ENCODE data around the gene DPCD.

Gene DPCD

DNA sequence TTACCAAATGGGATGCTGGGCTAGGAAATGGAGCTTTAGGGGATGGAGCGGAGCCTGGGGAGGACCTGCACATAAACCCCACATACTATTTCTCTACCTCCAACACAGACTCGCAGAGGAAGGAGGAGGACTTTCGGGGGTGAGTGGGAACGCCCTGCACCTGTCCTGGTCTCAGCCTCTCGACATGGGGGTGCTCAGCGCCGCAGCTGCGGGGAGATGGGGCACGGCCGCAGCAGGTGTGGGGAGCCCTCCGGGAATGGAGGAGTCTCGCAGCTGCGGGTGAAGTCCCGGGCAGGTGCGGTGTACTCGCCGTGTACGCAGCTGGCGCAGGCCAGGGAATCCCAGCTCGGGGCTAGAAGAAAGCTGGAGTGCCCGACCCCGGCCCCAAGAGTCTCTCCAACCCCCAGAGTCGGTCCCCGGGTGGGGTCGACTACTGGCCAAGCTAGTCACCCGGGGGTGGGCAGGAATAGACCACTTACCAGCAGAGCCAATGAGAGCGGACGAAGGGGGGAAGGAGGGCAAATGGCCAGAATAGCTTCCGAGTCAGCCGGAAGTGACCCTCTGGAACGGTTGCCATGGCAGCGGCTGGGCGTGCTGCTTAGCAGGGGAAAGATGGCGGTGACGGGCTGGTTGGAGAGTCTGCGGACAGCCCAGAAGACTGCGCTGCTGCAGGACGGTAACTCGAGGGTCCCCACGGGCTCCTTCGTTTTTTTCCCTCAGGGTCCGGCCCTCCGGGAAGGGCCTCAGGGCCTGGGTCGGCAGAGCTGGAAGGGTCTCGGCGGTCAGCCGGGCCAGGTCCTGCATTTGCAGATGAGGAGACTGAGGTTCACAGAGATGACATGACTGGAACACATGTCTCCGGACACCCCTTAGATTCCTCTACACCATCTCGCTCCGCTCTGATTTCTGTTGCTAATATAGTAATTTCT is at the start of gene DPCD, which contains the start of gene POLL:
TSS of gene DPCD (plus strand) at position 597 of the 929 bp plus-strand sequence. CDS start at position 613, 16 bp downstream.
TSS of gene POLL (minus strand) at position 533 of the 929 bp plus-strand sequence. CDS start 897 bp downstream, outside the sequence.
- peak; percentile 41 for DNase-seq

GRCh38 chr10:101538446-101538845 is 49.7 kb upstream of the DPCD start:
- no peak for DNase-seq

DNA sequence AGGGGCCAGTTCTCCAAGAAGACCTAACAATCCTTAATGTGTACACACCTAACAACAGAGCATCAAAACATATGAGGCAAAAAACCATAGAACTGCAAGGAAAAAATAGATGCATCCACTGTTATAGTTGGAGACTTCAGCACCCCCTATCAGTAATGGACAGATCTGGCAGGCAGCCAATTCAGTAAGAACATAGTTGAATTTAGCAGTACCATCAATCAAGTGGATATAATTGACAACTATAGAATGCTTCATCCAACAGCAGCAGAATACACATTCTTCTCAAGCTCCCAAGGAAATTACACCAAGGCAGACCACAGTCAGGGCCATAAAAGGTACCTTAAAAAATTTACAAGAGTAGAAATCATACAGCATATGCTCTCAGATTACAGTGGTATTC is 42.2 kb upstream of the DPCD start:
- no peak for DNase-seq

DNA sequence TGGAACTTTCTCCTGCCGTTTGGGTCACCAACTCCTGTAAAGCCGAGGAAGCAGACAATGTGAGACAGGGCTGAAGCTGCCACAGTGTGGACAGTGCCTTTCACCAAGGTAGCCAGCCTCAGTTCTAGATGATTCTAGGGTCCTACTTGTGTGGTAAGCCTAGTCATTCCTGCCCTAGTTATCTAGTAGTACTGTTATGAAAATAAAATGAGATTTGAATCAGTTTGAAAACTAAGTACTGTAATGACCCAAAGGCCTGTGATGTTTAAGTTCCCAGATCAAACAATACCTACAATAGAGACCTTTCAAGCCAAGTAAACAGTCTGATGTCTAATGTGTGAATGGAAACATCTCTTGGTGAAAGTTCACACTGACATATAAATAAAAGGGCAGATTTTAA is 37.2 kb upstream of the DPCD start:
- no peak for DNase-seq

- DNase-seq: no peak
These were observed 35.7 kb upstream of the DPCD start for GRCh38 chr10:101552442-101552841.

DNA sequence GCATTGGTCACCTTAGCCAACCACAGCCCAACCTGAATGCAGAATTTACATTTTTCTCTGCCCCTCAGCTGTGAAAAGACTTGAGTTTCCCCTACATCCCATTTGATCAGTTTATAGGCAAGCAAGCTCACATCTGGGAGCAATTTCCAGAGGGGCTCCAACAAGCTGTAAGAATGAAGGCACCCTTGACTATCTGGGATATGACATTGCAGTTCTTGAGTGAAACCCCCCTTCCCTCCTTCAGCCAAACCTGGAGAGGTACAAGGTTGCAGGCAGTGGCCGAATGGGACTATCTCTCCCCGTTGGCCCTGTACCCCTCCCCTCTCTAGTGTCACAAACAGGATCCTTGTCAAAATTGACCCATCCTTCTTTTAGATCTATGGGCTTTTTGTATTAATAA is 30.6 kb upstream of the DPCD start:
- no peak for DNase-seq

GRCh38 chr10:101558204-101558603 is 29.9 kb upstream of the DPCD start:
- no peak for DNase-seq

- DNase-seq: no peak
These were observed 29.2 kb upstream of the DPCD start for GRCh38 chr10:101558671-101559595.

DNA sequence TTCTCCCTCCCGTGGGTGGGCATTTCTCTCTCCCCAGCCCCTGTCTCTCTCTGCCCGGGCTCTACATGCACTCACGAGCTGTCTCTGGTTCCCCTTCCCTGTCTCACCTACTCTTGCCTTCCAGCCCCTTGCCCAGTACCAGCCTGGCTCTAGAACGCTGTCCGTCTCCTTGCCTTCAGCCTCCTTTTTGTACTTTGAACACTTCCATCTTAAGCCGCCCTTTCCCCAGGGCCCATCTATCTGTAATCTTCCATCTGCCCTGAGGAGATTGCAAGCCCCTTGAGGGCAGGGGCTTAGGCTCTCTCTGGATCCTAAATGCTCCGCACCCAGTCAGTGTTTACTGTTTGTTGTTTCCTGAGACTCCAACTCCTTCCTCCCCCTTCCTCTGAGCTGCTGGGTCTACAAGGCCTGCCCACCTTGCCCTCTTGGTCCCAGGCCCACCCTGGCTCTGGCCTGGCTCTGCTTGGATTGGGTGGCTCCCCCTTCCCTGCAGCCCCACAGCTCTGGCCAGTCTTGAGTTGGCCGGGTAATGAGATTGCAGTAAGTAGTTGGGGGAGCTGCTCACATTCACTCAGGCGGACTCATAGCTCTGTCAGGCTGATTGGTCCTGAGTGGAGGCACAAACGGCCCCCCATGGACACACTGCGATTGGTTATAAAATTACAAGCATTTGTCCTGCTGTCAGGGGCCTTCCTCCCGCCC is 28.4 kb upstream of the DPCD start:
- DNase-seq: no peak

- DNase-seq: no peak
These were observed 27.6 kb upstream of the DPCD start for GRCh38 chr10:101560298-101561067.

DNA sequence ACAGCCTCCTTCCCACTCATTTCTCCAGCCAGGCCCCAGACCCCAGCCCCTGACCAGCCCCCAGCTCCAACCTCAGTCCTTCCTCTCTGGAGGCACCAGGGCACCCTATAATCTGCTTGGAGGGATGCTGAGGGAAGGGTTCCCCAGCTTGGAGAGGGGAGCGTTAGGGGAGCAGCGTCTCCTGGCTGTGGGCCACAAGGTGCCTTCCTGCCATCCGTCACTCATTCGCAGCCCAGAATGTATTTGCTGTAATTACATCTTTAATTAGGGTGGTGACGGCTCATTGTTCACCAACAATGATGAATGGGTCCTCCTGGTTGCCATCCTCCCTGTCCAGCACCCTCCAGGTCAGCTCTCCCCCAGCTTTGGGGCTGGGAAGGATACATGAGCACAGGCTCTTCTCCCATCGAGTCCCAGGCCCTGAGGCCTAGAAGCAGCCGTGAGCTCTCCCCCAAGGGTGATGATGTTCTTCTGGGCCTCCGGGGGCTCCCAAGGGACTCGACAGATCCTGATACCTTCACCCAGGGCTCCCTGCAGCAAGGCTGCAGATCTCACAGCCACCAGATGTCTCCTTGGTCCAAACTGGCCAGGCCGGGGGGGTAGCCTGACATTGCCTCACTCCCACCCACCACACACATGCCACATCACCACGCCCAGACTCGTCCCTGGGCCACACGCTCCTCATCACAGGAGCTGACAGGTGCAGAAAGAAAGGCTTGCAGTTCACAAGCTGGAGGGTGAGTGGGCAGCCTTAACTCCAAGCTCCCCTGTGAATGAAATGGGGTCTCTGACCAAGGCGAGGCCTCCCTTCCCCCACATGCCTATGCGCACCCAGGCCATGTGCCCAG is 26.8 kb upstream of the DPCD start:
- DNase-seq: no peak

GRCh38 chr10:101562231-101562630 is 25.9 kb upstream of the DPCD start:
- DNase-seq: no peak

DNA sequence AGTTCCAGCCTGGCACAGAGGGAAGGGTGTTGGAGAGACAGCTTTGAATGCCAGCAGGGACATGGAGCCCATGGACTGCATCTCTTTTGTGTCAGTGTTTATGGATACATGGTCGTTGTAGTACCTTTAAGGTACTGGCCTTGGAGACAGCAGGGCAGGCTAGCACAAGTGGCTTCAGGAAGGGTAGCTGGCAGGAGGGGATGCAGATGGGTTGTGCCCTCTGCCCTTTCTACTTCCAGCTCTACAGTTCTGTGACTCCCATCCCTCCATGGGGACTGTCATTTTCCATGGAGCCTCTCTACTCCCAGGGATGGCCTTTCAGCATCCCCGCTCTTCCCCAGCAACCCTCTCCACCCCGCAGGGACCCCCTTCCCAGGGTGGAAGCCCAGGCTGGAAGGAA is 25.1 kb upstream of the DPCD start:
- DNase-seq: no peak

- DNase-seq: no peak
These were observed 24.6 kb upstream of the DPCD start for GRCh38 chr10:101563497-101564040.

DNA sequence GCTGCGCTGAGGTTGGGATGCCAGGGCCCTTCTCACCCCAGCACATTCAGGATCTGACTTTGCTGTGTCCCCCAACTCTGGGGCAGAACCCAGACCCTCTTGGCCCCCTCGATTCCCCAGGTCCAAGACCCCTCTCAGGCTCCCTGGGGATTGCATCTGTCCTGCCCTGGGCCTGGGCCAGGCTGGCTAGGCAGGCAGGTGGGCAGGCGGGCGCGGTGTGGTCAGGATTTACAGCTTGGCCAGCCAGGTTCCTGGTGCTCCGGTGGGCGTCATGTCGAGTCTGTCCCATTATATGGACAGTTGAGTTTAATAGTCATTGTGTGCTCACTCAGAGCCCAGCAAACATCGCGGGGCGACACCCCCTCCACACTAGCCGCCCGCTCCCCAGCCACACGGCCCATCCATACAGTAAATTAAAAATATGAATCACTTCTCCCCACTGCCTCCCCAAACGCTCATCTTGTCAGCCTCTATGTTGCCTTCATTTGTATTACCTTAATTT is 23.6 kb upstream of the DPCD start:
- DNase-seq: no peak

DNA sequence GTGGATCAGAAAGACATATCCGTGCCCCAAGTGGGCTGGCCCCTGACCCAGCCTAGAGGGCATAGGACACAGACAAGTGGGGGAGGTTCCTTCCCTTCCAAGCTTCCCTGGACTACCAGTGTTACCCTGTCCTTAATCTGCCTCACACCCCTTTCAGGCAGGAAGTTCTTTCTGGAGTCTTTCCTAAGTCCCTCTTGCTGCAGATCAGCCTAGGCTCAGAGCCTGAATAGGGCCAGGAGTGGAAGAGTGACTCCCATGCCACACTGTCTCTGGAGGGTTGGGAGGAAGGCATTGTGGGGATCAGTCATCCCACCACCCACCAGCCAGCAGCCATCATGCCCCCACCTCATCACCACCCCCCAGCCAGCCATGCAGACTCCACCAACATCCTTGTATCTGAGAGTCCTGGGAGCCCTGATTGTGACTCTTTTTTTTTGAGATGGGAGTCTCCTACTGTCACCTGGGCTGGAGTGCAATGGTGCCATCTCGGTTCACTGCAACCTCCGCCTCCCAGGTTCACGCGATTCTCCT is 22.7 kb upstream of the DPCD start:
- no peak for DNase-seq

GRCh38 chr10:101565936-101566332 is 22.2 kb upstream of the DPCD start:
- DNase-seq: no peak

GRCh38 chr10:101566333-101567164 is 21.6 kb upstream of the DPCD start:
- no peak for DNase-seq
